ENCODE data around the gene POLR1G. TPM values are rescaled to one million over a fixed set of nuclear protein-coding genes. Genes with fewer than 3 reads are reported as not detected.
A peak's percentile ranks its signal among the peaks of the same experiment; 100 is the strongest.

Gene POLR1G
- total and polyA plus RNA-seq, 9 of the 15 experiments (the other 6 are each of a cell fraction or from before 2014, with no cell fraction given), result 3.0 to 50.1 (median 27.4) TPM

GRCh38 chr19:45444318-45445041 is 38.0 kb downstream of the POLR1G start (continued):
- TF ChIP-seq FOXO4 (CRISPR knock-in tag; IDR thresholded peaks at IDR 0.05) (no peak), PHTF2 (CRISPR knock-in tag; IDR thresholded peaks at IDR 0.05) (no peak), SREBF1 (IDR thresholded peaks at IDR 0.05; ENCODE audit: borderline replicate concordance, low read depth, low read length) (no peak), SP1 (CRISPR knock-in tag; IDR thresholded peaks at IDR 0.05) (peak; percentile 63), ZNF184 (CRISPR knock-in tag; IDR thresholded peaks at IDR 0.05) (no peak), NR2C2 (CRISPR knock-in tag; IDR thresholded peaks at IDR 0.05) (0 out of 2 replicates have a peak, but pooled peaks have one; percentile 19), NR2C2 (tag; IDR thresholded peaks at IDR 0.05) (no peak), HMG20B (CRISPR knock-in tag; IDR thresholded peaks at IDR 0.05) (no peak), NFXL1 (CRISPR knock-in tag; IDR thresholded peaks at IDR 0.05) (no peak), BMI1 (IDR thresholded peaks at IDR 0.05; ENCODE audit: low read length) (peak; percentile 66), L3MBTL2 (IDR thresholded peaks at IDR 0.05) (peak; percentile 76), ETS2 (tag; IDR thresholded peaks at IDR 0.05; ENCODE audit: borderline replicate concordance, poor library complexity, severe bottlenecking) (no peak), PRPF4 (IDR thresholded peaks at IDR 0.05; ENCODE audit: insufficient read depth, low read depth, low read length, poor library complexity, severe bottlenecking) (no peak)
- TF ChIP-seq, protein P1, sequence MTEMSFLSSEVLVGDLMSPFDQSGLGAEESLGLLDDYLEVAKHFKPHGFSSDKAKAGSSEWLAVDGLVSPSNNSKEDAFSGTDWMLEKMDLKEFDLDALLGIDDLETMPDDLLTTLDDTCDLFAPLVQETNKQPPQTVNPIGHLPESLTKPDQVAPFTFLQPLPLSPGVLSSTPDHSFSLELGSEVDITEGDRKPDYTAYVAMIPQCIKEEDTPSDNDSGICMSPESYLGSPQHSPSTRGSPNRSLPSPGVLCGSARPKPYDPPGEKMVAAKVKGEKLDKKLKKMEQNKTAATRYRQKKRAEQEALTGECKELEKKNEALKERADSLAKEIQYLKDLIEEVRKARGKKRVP (CRISPR knock-in tag; IDR thresholded peaks at IDR 0.05), result no peak
- TF ChIP-seq, protein P2, sequence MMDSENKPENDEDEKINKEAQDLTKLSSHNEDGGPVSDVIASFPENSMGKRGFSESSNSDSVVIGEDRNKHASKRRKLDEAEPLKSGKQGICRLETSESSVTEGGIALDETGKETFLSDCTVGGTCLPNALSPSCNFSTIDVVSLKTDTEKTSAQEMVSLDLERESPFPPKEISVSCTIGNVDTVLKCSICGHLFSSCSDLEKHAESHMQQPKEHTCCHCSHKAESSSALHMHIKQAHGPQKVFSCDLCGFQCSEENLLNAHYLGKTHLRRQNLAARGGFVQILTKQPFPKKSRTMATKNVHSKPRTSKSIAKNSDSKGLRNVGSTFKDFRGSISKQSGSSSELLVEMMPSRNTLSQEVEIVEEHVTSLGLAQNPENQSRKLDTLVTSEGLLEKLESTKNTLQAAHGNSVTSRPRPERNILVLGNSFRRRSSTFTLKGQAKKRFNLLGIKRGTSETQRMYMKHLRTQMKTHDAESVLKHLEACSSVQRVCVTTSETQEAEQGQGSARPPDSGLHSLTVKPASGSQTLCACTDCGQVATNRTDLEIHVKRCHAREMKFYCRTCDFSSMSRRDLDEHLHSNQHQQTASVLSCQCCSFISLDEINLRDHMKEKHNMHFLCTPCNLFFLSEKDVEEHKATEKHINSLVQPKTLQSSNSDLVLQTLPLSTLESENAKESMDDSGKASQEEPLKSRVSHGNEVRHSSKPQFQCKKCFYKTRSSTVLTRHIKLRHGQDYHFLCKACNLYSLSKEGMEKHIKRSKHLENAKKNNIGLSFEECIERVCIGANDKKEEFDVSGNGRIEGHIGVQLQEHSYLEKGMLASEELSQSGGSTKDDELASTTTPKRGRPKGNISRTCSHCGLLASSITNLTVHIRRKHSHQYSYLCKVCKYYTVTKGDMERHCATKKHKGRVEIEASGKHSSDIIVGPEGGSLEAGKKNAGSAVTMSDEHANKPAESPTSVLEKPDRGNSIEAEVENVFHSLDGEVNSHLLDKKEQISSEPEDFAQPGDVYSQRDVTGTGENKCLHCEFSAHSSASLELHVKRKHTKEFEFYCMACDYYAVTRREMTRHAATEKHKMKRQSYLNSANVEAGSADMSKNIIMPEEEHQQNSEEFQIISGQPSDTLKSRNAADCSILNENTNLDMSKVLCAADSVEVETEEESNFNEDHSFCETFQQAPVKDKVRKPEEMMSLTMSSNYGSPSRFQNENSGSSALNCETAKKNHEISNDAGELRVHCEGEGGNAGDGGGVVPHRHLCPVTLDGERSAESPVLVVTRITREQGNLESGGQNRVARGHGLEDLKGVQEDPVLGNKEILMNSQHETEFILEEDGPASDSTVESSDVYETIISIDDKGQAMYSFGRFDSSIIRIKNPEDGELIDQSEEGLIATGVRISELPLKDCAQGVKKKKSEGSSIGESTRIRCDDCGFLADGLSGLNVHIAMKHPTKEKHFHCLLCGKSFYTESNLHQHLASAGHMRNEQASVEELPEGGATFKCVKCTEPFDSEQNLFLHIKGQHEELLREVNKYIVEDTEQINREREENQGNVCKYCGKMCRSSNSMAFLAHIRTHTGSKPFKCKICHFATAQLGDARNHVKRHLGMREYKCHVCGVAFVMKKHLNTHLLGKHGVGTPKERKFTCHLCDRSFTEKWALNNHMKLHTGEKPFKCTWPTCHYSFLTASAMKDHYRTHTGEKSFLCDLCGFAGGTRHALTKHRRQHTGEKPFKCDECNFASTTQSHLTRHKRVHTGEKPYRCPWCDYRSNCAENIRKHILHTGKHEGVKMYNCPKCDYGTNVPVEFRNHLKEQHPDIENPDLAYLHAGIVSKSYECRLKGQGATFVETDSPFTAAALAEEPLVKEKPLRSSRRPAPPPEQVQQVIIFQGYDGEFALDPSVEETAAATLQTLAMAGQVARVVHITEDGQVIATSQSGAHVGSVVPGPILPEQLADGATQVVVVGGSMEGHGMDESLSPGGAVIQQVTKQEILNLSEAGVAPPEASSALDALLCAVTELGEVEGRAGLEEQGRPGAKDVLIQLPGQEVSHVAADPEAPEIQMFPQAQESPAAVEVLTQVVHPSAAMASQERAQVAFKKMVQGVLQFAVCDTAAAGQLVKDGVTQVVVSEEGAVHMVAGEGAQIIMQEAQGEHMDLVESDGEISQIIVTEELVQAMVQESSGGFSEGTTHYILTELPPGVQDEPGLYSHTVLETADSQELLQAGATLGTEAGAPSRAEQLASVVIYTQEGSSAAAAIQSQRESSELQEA (IDR thresholded peaks at IDR 0.05; ENCODE audit: low read depth), result no peak
- TF ChIP-seq, protein P3, sequence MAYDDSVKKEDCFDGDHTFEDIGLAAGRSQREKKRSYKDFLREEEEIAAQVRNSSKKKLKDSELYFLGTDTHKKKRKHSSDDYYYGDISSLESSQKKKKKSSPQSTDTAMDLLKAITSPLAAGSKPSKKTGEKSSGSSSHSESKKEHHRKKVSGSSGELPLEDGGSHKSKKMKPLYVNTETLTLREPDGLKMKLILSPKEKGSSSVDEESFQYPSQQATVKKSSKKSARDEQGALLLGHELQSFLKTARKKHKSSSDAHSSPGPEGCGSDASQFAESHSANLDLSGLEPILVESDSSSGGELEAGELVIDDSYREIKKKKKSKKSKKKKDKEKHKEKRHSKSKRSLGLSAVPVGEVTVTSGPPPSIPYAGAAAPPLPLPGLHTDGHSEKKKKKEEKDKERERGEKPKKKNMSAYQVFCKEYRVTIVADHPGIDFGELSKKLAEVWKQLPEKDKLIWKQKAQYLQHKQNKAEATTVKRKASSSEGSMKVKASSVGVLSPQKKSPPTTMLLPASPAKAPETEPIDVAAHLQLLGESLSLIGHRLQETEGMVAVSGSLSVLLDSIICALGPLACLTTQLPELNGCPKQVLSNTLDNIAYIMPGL (CRISPR knock-in tag; IDR thresholded peaks at IDR 0.05), result no peak

Measured in K562 (cell line).